Memory B cell (primary cell): ENCODE results near the gene PHGDH.
"Not testable (repeated sequence)": the region's sequence is repeated elsewhere in the genome, so short reads cannot be mapped to it uniquely, and the experiment has no call there.

ENCODE experiments used
- ATAC-seq: fragments of 150-1000 bp; cut with Tn5 transposase; 2 replicates; pipeline ENCODE4 v1.10.0; 2021; ENCODE audit warnings: low read depth, mild to moderate bottlenecking, moderate library complexity
- DNase-seq, 2 donors: peaks; one replicate each; pipeline ENCODE4 v3.0.0; 2022; ENCODE audit warnings: low spot score in 2 of 2
- H3K27ac Mint-ChIP-seq: one replicate; pipeline ENCODE4 v1.8.0; 2022; ENCODE audit warnings: mild to moderate bottlenecking, moderate library complexity, mixed read lengths
- H3K27me3 Mint-ChIP-seq: one replicate; pipeline ENCODE4 v1.8.0; 2022; ENCODE audit warnings: mixed read lengths
- H3K36me3 Mint-ChIP-seq: one replicate; pipeline ENCODE4 v1.8.0; 2022; ENCODE audit warnings: mild to moderate bottlenecking, mixed read lengths
- H3K4me1 Mint-ChIP-seq: one replicate; pipeline ENCODE4 v1.8.0; 2022; ENCODE audit warnings: mixed read lengths
- H3K4me3 Mint-ChIP-seq: one replicate; pipeline ENCODE4 v1.8.0; 2022; ENCODE audit warnings: mild to moderate bottlenecking, moderate library complexity, mixed read lengths
- H3K9me3 Mint-ChIP-seq: one replicate; pipeline ENCODE4 v1.8.0; 2022; ENCODE audit warnings: mixed read lengths

Gene PHGDH

GRCh38 chr1:119771770-119772169 is 60.0 kb downstream of the PHGDH start:
- no peaks in the 10 kb centered on the region for H3K36me3 Mint-ChIP-seq
- ATAC-seq (no peak), DNase-seq (no peak)
- no peaks in the 10 kb centered on the region for H3K9me3 Mint-ChIP-seq
- no peaks in the 10 kb centered on the region for H3K4me1 Mint-ChIP-seq
- no peak overlapping the region for H3K4me3 Mint-ChIP-seq
- peaks cover 9% of the 10 kb centered on the region for H3K27me3 Mint-ChIP-seq
- no peak overlapping the region for H3K27ac Mint-ChIP-seq

- Mint-ChIP-seq H3K4me1 (no peaks in the 10 kb centered on the region), H3K9me3 (no peaks in the 10 kb centered on the region), H3K27ac (no peak overlapping the region), H3K36me3 (no peaks in the 10 kb centered on the region), H3K27me3 (peaks cover 5% of the 10 kb centered on the region), H3K4me3 (no peak overlapping the region)
- ATAC-seq (no peak), DNase-seq (no peak)
Observed at GRCh38 chr1:119772298-119772697, 60.6 kb downstream of the PHGDH start.

GRCh38 chr1:119773711-119774241 is 62.0 kb downstream of the PHGDH start:
- Mint-ChIP-seq H3K4me3 (no peak overlapping the region), H3K4me1 (no peaks in the 10 kb centered on the region), H3K27me3 (peaks cover 3% of the 10 kb centered on the region), H3K36me3 (no peaks in the 10 kb centered on the region), H3K27ac (no peak overlapping the region), H3K9me3 (no peaks in the 10 kb centered on the region)
- ATAC-seq (no peak), DNase-seq (no peak)

GRCh38 chr1:119774746-119775490 is 63.2 kb downstream of the PHGDH start:
- Mint-ChIP-seq H3K27me3 (peaks cover 3% of the 10 kb centered on the region), H3K4me3 (no peak overlapping the region), H3K36me3 (no peaks in the 10 kb centered on the region), H3K4me1 (no peaks in the 10 kb centered on the region), H3K27ac (no peak overlapping the region), H3K9me3 (no peaks in the 10 kb centered on the region)
- no peak for DNase-seq
- ATAC-seq = no peak

GRCh38 chr1:119778359-119778758 is 66.6 kb downstream of the PHGDH start:
- H3K27me3 Mint-ChIP-seq = peaks cover 5% of the 10 kb centered on the region
- no peaks in the 10 kb centered on the region for H3K4me1 Mint-ChIP-seq
- no peaks in the 10 kb centered on the region for H3K9me3 Mint-ChIP-seq
- H3K4me3 Mint-ChIP-seq = no peak overlapping the region
- ATAC-seq = no peak
- no peaks in the 10 kb centered on the region for H3K36me3 Mint-ChIP-seq
- no peak for DNase-seq
- H3K27ac Mint-ChIP-seq = no peak overlapping the region

GRCh38 chr1:119778886-119779560 is 67.3 kb downstream of the PHGDH start:
- no peaks in the 10 kb centered on the region for H3K36me3 Mint-ChIP-seq
- H3K27ac Mint-ChIP-seq = no peak overlapping the region
- DNase-seq (no peak), ATAC-seq (no peak)
- no peaks in the 10 kb centered on the region for H3K9me3 Mint-ChIP-seq
- H3K27me3 Mint-ChIP-seq = peaks cover 2% of the 10 kb centered on the region
- H3K4me1 Mint-ChIP-seq = no peaks in the 10 kb centered on the region
- H3K4me3 Mint-ChIP-seq = no peak overlapping the region

GRCh38 chr1:119779869-119780356 is 68.2 kb downstream of the PHGDH start:
- Mint-ChIP-seq H3K4me3 (no peak overlapping the region), H3K27ac (no peak overlapping the region), H3K9me3 (no peaks in the 10 kb centered on the region)

GRCh38 chr1:119781434-119782210 is 69.9 kb downstream of the PHGDH start:
- Mint-ChIP-seq H3K27me3 (peaks cover 2% of the 10 kb centered on the region), H3K36me3 (no peaks in the 10 kb centered on the region), H3K9me3 (no peaks in the 10 kb centered on the region), H3K4me3 (no peak overlapping the region), H3K4me1 (no peaks in the 10 kb centered on the region), H3K27ac (no peak overlapping the region)
- DNase-seq (no peak), ATAC-seq (no peak)

More at GRCh38 chr1:119779869-119780356, 68.2 kb downstream of the PHGDH start:
- no peaks in the 10 kb centered on the region for H3K4me1 Mint-ChIP-seq
- ATAC-seq = no peak
- no peaks in the 10 kb centered on the region for H3K36me3 Mint-ChIP-seq
- DNase-seq = no peak
- H3K27me3 Mint-ChIP-seq = peaks cover 2% of the 10 kb centered on the region

GRCh38 chr1:119782631-119783325 is 71.0 kb downstream of the PHGDH start:
- H3K27me3 Mint-ChIP-seq = peaks cover 2% of the 10 kb centered on the region
- no peak overlapping the region for H3K4me3 Mint-ChIP-seq
- DNase-seq (no peak), ATAC-seq (no peak)
- H3K9me3 Mint-ChIP-seq = no peaks in the 10 kb centered on the region
- no peaks in the 10 kb centered on the region for H3K36me3 Mint-ChIP-seq
- H3K4me1 Mint-ChIP-seq = no peaks in the 10 kb centered on the region
- no peak overlapping the region for H3K27ac Mint-ChIP-seq

GRCh38 chr1:119783354-119784185 is 71.8 kb downstream of the PHGDH start:
- DNase-seq (no peak), ATAC-seq (no peak)
- Mint-ChIP-seq H3K4me3 (no peak overlapping the region), H3K9me3 (no peaks in the 10 kb centered on the region), H3K36me3 (no peaks in the 10 kb centered on the region), H3K27me3 (peaks cover 2% of the 10 kb centered on the region), H3K27ac (no peak overlapping the region), H3K4me1 (no peaks in the 10 kb centered on the region)

GRCh38 chr1:119784191-119784781 is 72.6 kb downstream of the PHGDH start:
- DNase-seq (no peak), ATAC-seq (no peak)
- Mint-ChIP-seq H3K4me1 (no peaks in the 10 kb centered on the region), H3K36me3 (no peaks in the 10 kb centered on the region), H3K9me3 (no peaks in the 10 kb centered on the region), H3K27ac (no peak overlapping the region), H3K27me3 (peaks cover 2% of the 10 kb centered on the region), H3K4me3 (no peak overlapping the region)

- H3K27ac Mint-ChIP-seq = not testable (repeated sequence)
Observed at GRCh38 chr1:119786046-119786445, 74.3 kb downstream of the PHGDH start.

More at GRCh38 chr1:119786046-119786445, 74.3 kb downstream of the PHGDH start:
- H3K27me3 Mint-ChIP-seq, H3K4me1 Mint-ChIP-seq, ATAC-seq, H3K4me3 Mint-ChIP-seq, DNase-seq, H3K36me3 Mint-ChIP-seq, H3K9me3 Mint-ChIP-seq: not testable (repeated sequence)
